ENCODE data around the gene RPS3.

Gene RPS3

GRCh38 chr11:75420224-75421034 lies 21.1 kb downstream of the RPS3 start:
- no peak for DNase-seq

- DNase-seq, result no peak
Measured at GRCh38 chr11:75421035-75421602, 21.8 kb downstream of the RPS3 start.

GRCh38 chr11:75421902-75422247 lies 22.6 kb downstream of the RPS3 start:
- no peak for DNase-seq

- DNase-seq, result no peak
Measured at GRCh38 chr11:75422248-75423231, 23.2 kb downstream of the RPS3 start.

GRCh38 chr11:75423721-75424120 lies 24.4 kb downstream of the RPS3 start:
- no peak for DNase-seq

- DNase-seq, result no peak
Measured at GRCh38 chr11:75424396-75424795, 25.1 kb downstream of the RPS3 start.

- no peak for DNase-seq
Measured at GRCh38 chr11:75425422-75425821, 26.1 kb downstream of the RPS3 start.

- DNase-seq, result no peak
Measured at GRCh38 chr11:75426720-75427086, 27.4 kb downstream of the RPS3 start.

- no peak for DNase-seq
Measured at GRCh38 chr11:75427181-75427580, 27.9 kb downstream of the RPS3 start.

- peak; percentile 40 for DNase-seq
Measured at GRCh38 chr11:75428281-75428724, 29.0 kb downstream of the RPS3 start.

- no peak for DNase-seq
Measured at GRCh38 chr11:75428989-75429640, 29.8 kb downstream of the RPS3 start.

GRCh38 chr11:75429641-75429901 lies 30.3 kb downstream of the RPS3 start:
- no peak for DNase-seq

GRCh38 chr11:75429902-75430713 lies 30.8 kb downstream of the RPS3 start:
- peak; percentile 55 for DNase-seq

- no peak for DNase-seq
Measured at GRCh38 chr11:75430714-75431532, 31.6 kb downstream of the RPS3 start.

GRCh38 chr11:75431533-75432525 lies 32.5 kb downstream of the RPS3 start:
- no peak for DNase-seq

GRCh38 chr11:75432911-75433321 lies 33.6 kb downstream of the RPS3 start, which contains the start of gene KLHL35:
Gene KLHL35, minus strand, starts transcription at chr11:75433203. Its CDS starts 2,574 bp downstream, at chr11:75430629.
- DNase-seq, result no peak

GRCh38 chr11:75433443-75433842 lies 34.1 kb downstream of the RPS3 start:
- DNase-seq, result no peak

- no peak for DNase-seq
Measured at GRCh38 chr11:75434051-75434450, 34.7 kb downstream of the RPS3 start.

- no peak for DNase-seq
Measured at GRCh38 chr11:75434886-75435570, 35.7 kb downstream of the RPS3 start.

Measured in activated CD4-positive, alpha-beta T cell treated with anti-CD3 and anti-CD28 coated beads, Interleukin-2, amount 50 U/mL, for 16 hours (primary cell).